GM21529 (cell line): ENCODE data around the gene EHBP1.

ENCODE experiments used
- ATAC-seq: cut with Tn5 transposase; IDR thresholded peaks from one replicate; pipeline ENCODE4 v1.9.1; 2021; ENCODE audit not compliant: unreplicated experiment

Gene EHBP1

DNA sequence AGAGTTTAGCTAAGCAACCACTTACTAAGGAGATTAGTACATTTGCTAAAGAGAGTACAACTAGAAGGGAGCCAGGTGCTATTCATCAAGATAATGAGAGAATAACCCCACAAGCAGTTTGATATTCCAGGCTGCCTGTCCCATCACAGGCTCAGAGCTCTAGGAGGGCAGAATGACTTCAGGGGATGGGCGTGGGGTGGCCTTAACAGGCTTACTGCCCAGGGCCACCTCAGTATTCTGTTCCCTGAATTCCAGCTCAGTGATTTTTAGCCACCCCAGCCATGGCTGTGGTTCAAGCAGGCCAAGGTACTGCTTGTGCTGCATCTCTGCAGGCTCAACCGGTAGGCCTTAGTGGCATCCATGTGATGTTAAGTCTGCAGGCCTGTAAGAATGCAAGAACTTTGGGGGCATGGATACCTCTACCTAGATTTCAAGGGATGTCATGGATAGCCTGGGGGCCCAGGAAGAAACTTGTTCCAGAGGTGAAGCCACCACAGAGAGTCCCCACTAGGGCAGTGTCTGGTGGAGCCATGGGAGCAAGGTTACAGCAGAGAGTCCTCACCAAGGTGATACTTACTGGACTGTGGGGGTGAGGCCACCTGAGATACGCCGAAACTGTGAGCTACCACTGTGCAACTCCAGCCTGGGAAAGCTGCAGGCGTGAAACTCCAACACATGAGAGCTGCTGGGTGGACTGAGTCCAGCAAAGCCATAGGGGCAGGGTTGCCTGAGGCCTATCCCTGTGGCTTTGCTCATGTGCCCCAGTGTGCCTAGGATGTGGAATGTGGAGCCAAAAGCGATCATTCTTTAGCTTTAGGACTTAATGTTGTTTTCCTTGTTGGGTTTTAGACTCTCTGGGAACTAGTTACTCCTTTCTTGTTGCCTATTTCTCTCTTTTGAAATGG, 107.7 kb downstream of the EHBP1 start:
- no peak for ATAC-seq

GRCh38 chr2:62814123-62814522, 108.6 kb downstream of the EHBP1 start:
- no peak for ATAC-seq

DNA sequence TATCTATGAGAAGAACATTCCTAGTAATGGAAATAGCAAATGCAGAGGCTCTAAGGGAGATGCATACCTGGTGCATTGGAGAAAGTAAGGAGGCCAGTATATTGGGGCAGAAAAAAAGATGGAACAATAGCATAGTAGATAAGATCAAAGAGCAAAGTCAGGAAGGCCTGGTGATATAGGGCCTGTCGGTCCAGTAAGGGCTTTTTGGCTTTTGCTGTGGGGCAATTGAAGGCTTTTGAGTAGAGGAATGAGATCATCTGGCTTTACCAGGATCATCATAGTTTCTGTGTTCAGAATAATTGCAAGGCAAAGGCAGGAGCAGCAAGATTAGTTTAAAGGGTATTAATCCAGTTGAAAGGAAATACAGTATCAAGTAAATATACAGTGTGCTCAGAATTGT, 111.8 kb downstream of the EHBP1 start:
- no peak for ATAC-seq

- ATAC-seq, result no peak
These were observed 112.6 kb downstream of the EHBP1 start for GRCh38 chr2:62817995-62818713.

DNA sequence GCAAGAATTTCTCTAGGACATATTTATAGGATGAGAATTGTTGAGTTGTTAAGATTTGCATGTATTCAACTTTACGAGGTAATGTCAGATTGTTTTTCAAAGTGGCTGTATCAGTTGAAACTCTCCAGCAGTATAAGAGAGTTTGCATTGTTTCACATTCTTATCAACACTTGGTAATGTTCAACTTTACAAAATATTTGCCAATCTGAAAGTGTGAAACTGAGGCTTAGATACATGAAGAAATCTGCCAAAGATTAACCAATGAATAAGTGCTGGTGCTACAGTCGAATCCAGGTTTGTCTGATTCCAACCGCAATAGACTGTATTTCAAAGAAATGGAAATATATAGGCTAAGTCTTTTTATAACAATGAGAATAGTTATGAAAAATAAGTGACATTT, 117.0 kb downstream of the EHBP1 start:
- no peak for ATAC-seq

DNA sequence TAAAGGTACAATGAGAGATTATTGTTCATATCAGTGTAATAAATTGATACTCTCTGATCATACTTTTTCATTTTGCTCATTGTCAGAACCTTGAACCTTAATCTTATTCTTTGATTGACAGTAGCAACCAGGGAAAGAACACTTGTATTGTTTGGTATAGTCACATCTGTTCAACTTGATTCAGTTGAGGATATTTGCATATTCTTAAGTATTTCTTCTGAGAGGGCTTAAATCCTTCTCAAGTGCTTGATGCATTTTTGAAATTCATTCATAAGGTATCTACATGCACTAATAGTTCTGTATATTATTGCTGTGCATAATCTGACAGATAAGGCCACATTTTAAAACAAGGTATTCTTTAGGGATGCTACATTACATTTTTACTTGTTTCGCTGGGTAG, 118.9 kb downstream of the EHBP1 start:
- ATAC-seq, result no peak

GRCh38 chr2:62826141-62826540, 120.6 kb downstream of the EHBP1 start:
- no peak for ATAC-seq

DNA sequence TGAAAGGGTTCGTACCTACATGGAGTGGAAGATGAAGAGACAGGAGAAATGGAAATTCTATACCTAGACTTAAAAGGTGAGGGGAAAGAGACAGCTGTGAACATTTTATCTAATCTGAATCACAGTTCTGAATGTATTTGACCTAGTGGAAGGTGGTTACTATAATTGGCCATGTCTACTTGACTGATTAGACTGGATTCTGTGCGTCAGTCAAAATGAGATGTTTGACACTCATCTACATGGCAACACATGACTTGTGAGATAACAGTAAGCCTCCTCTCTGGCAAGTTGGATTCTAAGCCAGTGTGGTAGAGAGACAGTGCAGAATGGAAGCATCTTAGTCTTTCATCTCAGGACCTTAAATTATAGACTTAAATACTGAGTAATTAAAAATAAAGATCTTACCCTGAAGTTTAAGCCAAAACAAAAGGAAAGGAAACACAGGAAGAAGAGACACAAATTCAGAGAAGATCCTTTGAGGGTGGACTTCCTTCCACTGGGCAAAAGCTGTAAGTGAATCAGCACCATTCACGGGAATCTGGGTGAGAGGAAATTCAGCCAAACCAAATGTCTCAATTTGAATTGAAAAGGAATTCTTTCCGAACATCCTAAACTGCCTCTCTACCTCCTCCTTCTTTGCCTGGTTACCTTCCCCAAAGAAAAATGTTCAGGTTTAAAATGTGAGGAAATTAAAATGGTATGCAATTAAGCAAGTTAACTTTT, 121.6 kb downstream of the EHBP1 start:
- ATAC-seq, result no peak

- ATAC-seq, result peak; percentile 45
These were observed 126.2 kb downstream of the EHBP1 start for GRCh38 chr2:62831729-62832128.

DNA sequence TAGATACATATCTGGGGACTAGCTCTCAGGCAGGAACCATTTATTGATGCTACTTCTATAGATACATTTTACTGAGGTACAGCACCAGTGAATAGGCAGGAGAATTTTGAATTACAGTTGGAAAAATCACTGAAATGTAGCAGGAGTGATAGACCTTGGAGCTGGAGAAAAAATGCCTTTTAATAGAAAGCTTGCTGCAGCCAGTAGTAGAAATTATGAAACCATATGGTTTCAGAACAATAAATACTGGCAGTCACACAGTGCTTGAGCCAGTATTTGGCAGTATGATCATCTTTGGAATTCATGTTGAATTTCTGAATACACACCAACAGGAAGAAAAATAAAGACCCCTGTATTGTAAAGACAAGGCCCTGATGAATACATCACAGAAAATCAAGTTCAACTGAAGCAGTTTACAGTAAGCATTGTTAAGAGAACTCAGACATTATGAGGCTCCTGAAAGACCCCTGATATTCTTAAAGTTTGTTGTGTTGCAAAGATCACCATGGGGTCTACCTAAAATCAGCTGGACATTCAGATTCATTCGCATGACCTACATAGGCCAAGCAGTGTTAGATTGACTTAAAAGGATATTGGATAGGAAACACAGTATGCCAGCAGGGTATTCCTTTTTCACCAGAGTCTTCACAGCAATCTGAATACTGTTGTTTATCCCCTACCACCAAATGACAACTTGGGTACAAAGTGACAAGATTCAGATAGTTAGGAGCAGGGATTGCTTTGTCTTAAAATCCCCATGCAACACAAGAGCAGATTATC, 139.0 kb downstream of the EHBP1 start:
- ATAC-seq, result no peak

DNA sequence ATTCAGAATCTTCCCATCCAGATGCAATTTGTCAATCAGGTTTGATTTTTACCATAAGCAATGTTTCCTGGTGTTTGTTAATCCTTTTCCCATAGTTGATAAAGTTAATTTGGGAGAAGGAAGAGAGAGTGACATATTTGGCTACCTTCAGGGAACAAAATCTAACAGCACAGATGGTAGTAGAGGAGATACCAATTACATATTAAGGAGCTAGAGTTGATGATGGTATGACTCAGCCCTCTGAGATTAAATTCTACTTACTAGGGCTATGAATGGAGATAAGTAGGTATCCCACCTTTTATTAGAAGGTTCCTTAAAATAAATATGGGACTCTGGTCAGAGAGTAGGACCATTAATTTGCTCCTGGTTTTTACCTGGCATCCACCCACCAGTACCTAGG, 139.7 kb downstream of the EHBP1 start:
- no peak for ATAC-seq

GRCh38 chr2:62852254-62852653, 146.7 kb downstream of the EHBP1 start:
- no peak for ATAC-seq

DNA sequence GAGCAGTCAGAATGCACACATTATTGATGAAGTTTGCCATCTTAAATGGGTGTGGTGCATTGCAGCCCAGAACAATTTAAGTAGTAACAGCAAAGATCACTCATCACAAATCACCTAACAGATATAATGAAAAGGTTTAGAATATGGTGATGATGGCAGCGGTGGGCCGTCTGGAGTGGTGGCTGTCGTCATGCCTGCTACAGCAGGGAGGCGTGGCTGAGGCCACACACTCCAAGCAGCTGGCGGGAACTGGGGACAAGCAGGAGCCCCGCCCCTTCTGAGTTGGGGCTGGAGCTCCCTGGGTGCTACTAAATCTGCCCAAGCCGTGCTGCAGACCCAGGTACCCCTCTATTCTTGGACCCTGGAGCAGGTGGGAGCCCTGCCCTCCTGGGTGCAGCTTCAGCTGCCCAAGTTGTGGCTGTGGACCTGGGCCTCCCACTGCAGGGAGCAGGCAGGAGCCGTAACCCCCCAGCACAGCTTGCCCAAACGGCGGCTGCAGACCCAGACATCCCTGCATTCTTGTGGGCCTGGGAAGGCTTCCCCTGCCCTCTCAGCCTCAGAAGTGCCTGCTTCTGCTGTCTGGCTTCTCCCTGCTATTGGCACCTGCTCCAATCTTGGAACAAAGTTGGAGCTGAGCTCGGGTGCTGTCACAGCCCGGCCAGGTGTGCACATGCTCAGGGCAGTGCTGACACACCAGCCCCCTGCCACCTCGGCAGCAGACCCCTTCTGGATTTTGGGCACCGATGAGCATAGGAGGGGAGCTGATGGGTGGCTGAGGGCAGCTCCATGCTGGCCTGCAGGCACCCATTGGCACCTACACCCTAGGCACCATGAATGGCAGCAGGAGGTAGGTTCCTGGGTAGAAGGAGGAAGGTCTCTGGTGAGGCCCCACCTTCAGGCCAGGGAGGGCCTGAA, 149.3 kb downstream of the EHBP1 start:
- no peak for ATAC-seq

GRCh38 chr2:62856228-62857040, 150.9 kb downstream of the EHBP1 start:
- ATAC-seq, result no peak

DNA sequence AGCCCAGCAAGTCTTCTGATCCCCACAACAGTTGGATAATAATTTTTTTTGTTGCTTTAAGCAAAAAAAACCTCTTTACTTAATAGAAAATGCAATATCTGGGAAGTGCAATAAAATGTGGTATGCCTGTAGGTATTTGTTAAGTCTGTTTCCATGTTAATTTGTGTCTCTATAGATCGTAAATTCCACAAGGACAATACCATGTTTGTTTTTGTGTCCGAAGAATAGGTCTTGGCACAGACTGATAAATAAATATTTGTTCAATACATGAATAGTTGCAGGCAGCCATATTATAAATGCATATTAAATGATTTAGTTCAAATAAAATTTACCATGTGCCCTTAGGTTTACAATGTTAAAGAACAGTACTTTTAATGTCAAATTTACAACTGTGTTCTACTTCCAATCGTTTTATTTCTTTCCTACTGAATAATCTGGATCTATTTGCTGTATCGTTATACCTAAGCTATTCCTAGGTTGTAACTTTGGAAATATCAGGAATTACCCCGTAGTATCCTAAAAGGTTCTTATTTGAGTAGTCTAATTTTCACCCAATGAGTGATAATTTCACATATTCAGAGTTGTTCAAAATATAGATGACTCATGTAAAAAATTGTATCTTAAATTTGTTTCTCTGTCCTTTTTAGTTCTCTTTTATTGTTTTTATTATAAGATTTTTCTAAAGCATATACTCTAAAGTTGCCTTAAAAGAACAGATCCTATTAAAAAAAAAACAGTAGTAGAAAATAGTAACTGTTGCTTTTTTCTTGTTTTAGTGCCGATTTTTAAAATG, 151.8 kb downstream of the EHBP1 start:
- ATAC-seq, result no peak

GRCh38 chr2:62858231-62858832, 152.8 kb downstream of the EHBP1 start:
- no peak for ATAC-seq

DNA sequence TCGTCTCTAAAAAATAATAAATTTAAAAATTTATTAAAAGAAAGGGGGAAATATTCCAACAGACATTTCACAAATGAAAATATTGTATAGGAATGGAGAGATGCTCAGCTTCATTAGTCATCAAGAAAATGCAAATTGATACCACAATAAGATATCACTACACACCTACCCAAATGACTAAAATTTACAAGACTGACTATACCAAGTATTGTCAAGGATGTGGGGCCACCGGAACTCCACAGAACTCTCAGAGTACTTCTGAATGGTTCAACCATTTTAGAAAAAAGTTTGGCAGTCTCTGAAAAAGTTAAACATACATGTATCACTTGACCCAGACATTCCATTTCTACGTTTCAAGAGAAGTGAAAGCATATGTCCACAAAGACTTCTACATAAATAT, 163.4 kb downstream of the EHBP1 start:
- ATAC-seq, result no peak

- no peak for ATAC-seq
These were observed 165.5 kb downstream of the EHBP1 start for GRCh38 chr2:62870966-62871365.
